H1 (cell line): ENCODE data around the gene IQCE. TPM values are rescaled to one million over a fixed set of nuclear protein-coding genes. Genes with fewer than 3 reads are reported as not detected.

Source experiments
- CEBPB ChIP-seq: IDR thresholded peaks from 2 replicates; pipeline ENCODE4 v1.6.1; 2012; ENCODE audit warnings: low read depth, low read length
- GABPA ChIP-seq: IDR thresholded peaks from 2 replicates; pipeline ENCODE4 v1.6.1; 2011; ENCODE audit warnings: mild to moderate bottlenecking, low read length, moderate library complexity, borderline replicate concordance; ENCODE audit not compliant: insufficient read depth
- KDM1A ChIP-seq: fragments of 200-600, 300-600 bp; sonication (generic); IDR thresholded peaks from 2 replicates; pipeline ENCODE4 v1.7.1; 2016; ENCODE audit warnings: mild to moderate bottlenecking, low read length, borderline replicate concordance
- NANOG ChIP-seq: IDR thresholded peaks from 2 replicates; pipeline ENCODE4 v1.6.1; 2011; ENCODE audit warnings: low read length, low read depth, mild to moderate bottlenecking, inconsistent platforms; ENCODE audit not compliant: insufficient read depth, poor library complexity, severe bottlenecking
- POLR2AphosphoS5 ChIP-seq: IDR thresholded peaks from 2 replicates; pipeline ENCODE4 v1.6.1; 2011; ENCODE audit warnings: low read depth, low read length
- polyA plus RNA-seq, 7 experiments: library from polyadenylated mRNA; depleted of rRNA in 3 of 7; stranded (reverse) in 5 of 7; unstranded in 2 of 7; fragments of >200 nt in 5 of 7; fragments of 200-250 nt in 2 of 7; gene quantifications; 1 replicate in 5 of 7; 2 replicates in 1 of 7; 4 replicates in 1 of 7; pipeline versions ENCODE4 v1.2.1 to v1.2.3, GENCODE V29; 2011 to 2013; ENCODE audit warnings: missing spikeins in 2 of 7, mixed read lengths in 2 of 7
- total RNA-seq: library from RNA; stranded (reverse); fragmentation: NEBNext Ultra II Directional; extraction: Animal tissue kit (Norgen Biotek cat#: 25700); gene quantifications from 2 replicates; pipeline ENCODE4 v1.2.1, GENCODE V29; 2021
- TF ChIP-seq, protein P1 (sequence below), 3 experiments: IDR thresholded peaks; 1 replicate in 2 of 3; 2 replicates in 1 of 3; pipeline versions ENCODE4 v1.5.1 to v1.6.1; 2011; ENCODE audit warnings: low read length in 3 of 3, mild to moderate bottlenecking in 3 of 3, inconsistent platforms in 2 of 3, low read depth in 1 of 3, moderate library complexity in 1 of 3; ENCODE audit not compliant: insufficient read depth in 1 of 3; ENCODE audit errors: control extremely low read depth in 1 of 3

The IQCE gene
- total and polyA plus RNA-seq, 2 of the 8 experiments (the other 6 are each of a cell fraction or from before 2014, with no cell fraction given), result 2.2 to 4.9 TPM

- TF ChIP-seq KDM1A (no peak), POLR2AphosphoS5 (no peak), NANOG (no peak), CEBPB (no peak), GABPA (no peak)
- TF ChIP-seq, protein P1, sequence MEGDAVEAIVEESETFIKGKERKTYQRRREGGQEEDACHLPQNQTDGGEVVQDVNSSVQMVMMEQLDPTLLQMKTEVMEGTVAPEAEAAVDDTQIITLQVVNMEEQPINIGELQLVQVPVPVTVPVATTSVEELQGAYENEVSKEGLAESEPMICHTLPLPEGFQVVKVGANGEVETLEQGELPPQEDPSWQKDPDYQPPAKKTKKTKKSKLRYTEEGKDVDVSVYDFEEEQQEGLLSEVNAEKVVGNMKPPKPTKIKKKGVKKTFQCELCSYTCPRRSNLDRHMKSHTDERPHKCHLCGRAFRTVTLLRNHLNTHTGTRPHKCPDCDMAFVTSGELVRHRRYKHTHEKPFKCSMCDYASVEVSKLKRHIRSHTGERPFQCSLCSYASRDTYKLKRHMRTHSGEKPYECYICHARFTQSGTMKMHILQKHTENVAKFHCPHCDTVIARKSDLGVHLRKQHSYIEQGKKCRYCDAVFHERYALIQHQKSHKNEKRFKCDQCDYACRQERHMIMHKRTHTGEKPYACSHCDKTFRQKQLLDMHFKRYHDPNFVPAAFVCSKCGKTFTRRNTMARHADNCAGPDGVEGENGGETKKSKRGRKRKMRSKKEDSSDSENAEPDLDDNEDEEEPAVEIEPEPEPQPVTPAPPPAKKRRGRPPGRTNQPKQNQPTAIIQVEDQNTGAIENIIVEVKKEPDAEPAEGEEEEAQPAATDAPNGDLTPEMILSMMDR (IDR thresholded peaks at IDR 0.05; ENCODE audit: control extremely low read depth in 1 of 3, insufficient read depth in 1 of 3, low read depth in 1 of 3, low read length in 3 of 3), result no peak
Measured at GRCh38 chr7:2526659-2527504, 31.9 kb upstream of the IQCE start (continued).
